GM12872 (cell line): ENCODE data around the gene DYSF.

Source experiments
- CTCF ChIP-seq: IDR thresholded peaks from 3 replicates; pipeline ENCODE4 v1.5.1; 2011; ENCODE audit warnings: low read depth, mild to moderate bottlenecking, low read length, moderate library complexity; ENCODE audit not compliant: insufficient read depth

The DYSF gene

GRCh38 chr2:71545572-71546274 lies 92.4 kb downstream of the DYSF start:
- peak; percentile 74 for TF ChIP-seq CTCF

- no peak for TF ChIP-seq CTCF
These were observed 92.9 kb downstream of the DYSF start for GRCh38 chr2:71546275-71546638.

GRCh38 chr2:71546777-71547281 lies 93.5 kb downstream of the DYSF start:
- no peak for TF ChIP-seq CTCF

- TF ChIP-seq CTCF: no peak
These were observed 94.4 kb downstream of the DYSF start for GRCh38 chr2:71547616-71548285.

- peak; percentile 83 for TF ChIP-seq CTCF
These were observed 95.5 kb downstream of the DYSF start for GRCh38 chr2:71548646-71549425.

- TF ChIP-seq CTCF: no peak
These were observed 97.7 kb downstream of the DYSF start for GRCh38 chr2:71550801-71551630.

GRCh38 chr2:71551631-71551915 lies 98.2 kb downstream of the DYSF start:
- TF ChIP-seq CTCF: no peak
